Upper lobe of left lung (tissue), 6 donors: Measurements from ENCODE around the gene CERS6. TPM values are rescaled to one million over a fixed set of nuclear protein-coding genes. Genes with fewer than 3 reads are reported as not detected.

Experiments
- ATAC-seq, 2 donors: fragments of 200-7000 bp; cut with Tn5 transposase; one replicate each; pipeline ENCODE4 v1.9.1; 2022; ENCODE audit warnings: mild to moderate bottlenecking in 2 of 2, moderate library complexity in 2 of 2; ENCODE audit not compliant: low FRiP score in 2 of 2
- DNase-seq, 2 donors: peaks; one replicate each; pipeline ENCODE4 v3.0.0-alpha.2; 2019 to 2020
- H3K27ac ChIP-seq, 4 donors: fragments of 200-600 bp; sonication (generic); one replicate each; pipeline ENCODE4 v1.5.1; 2016 to 2019
- H3K27me3 ChIP-seq, 4 donors: fragments of 200-600 bp; sonication (generic); one replicate each; pipeline ENCODE4 v1.5.1; 2017 to 2019
- H3K36me3 ChIP-seq, 4 donors: fragments of 200-600 bp; sonication (generic); one replicate each; pipeline ENCODE4 v1.5.1; 2016 to 2019
- H3K4me1 ChIP-seq, 4 donors: fragments of 200-600 bp; sonication (generic); one replicate each; pipeline ENCODE4 v1.5.1; 2018 to 2019
- H3K4me3 ChIP-seq, 4 donors: fragments of 200-600 bp; sonication (generic); one replicate each; pipeline ENCODE4 v1.5.1; 2017 to 2019; ENCODE audit warnings: mild to moderate bottlenecking in 2 of 4, moderate library complexity in 1 of 4
- H3K9me3 ChIP-seq, 4 donors: fragments of 200-600 bp; sonication (generic); one replicate each; pipeline ENCODE4 v1.5.1; 2018 to 2019
- EP300 ChIP-seq, 4 donors: sonication (generic); formaldehyde crosslinking; IDR thresholded peaks; one replicate each; pipeline ENCODE4 v1.5.1; 2017; ENCODE audit warnings: antibody characterized with exemption in 4 of 4, control low read depth in 2 of 4
- POLR2A ChIP-seq, 4 donors: fragments of 450-650 bp; IDR thresholded peaks; one replicate each; pipeline ENCODE4 v1.5.1; 2016 to 2017; ENCODE audit warnings: antibody characterized with exemption in 4 of 4, mild to moderate bottlenecking in 2 of 4
- POLR2AphosphoS5 ChIP-seq, 2 donors: sonication (generic); formaldehyde crosslinking; IDR thresholded peaks; one replicate each; pipeline ENCODE4 v1.5.1; 2017; ENCODE audit warnings: antibody characterized with exemption in 2 of 2
- WGBS, 2 donors: methylation state at CpG; one replicate each; pipeline ENCODE4 v1.1.5; 2017 to 2018; 5-methylcytosine and 5-hydroxymethylcytosine counted together
- total RNA-seq, 6 donors: library from RNA; depleted of rRNA in 4 of 6; stranded (reverse); fragments of >200 nt in 4 of 6; gene quantifications; one replicate each; pipeline versions ENCODE4 v1.1.0 to v1.2.1, GENCODE V29; 2016 to 2021
- TF ChIP-seq, protein P1 (sequence below), 6 experiments: fragments of 450-650 bp in 4 of 6; fragments of 200-600 bp in 2 of 6; sonication (generic) in 2 of 6; IDR thresholded peaks; one replicate each; pipeline ENCODE4 v1.5.1; 2016 to 2019; ENCODE audit warnings: antibody characterized with exemption in 6 of 6
- donor health status: DM: no; HTN: no; CAD: no; lungs with moderate emphysema.
- donor health status: DM: no; HTN: yes; CAD: no; lungs with severe emphysema.

Gene CERS6
- total RNA-seq, 6 donors from 2014 or later, result 7.3 to 24.7 (median 16.6) TPM

DNA sequence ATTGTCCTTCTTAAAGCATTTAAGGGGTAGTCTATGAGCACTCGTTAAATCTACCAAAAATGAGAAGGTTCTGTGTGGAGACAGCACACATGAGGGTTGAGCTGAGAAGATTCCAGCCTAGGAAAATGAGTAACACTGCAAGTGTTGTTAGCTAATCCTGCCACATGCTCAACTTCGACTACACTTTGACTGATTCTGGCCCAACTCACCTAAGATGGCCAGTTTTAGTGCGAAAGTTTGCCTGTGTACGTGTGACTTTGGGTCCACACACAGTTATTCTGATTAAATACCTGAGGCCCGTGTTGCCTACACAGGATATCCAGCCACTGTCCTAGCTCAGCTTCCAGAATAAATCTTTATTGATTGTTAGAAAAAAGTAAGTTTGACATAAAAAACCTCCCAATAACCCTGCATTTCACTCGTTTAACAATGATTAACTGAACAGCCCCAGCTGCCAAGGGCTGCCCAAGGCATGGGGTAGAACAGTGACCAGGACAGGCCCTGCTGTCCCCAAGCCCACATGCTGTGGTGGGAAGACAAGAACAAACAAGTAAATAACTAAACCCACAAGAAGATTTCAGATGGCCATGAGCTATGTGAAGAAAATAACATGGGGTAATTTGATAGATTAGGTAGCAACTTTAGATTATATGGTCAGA is 14.7 kb upstream of the CERS6 start:
- no peaks in the 10 kb centered on the region for H3K27me3 ChIP-seq
- H3K36me3 ChIP-seq, result no peaks in the 10 kb centered on the region
- TF ChIP-seq, protein P1, sequence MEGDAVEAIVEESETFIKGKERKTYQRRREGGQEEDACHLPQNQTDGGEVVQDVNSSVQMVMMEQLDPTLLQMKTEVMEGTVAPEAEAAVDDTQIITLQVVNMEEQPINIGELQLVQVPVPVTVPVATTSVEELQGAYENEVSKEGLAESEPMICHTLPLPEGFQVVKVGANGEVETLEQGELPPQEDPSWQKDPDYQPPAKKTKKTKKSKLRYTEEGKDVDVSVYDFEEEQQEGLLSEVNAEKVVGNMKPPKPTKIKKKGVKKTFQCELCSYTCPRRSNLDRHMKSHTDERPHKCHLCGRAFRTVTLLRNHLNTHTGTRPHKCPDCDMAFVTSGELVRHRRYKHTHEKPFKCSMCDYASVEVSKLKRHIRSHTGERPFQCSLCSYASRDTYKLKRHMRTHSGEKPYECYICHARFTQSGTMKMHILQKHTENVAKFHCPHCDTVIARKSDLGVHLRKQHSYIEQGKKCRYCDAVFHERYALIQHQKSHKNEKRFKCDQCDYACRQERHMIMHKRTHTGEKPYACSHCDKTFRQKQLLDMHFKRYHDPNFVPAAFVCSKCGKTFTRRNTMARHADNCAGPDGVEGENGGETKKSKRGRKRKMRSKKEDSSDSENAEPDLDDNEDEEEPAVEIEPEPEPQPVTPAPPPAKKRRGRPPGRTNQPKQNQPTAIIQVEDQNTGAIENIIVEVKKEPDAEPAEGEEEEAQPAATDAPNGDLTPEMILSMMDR (IDR thresholded peaks at IDR 0.05), result no peak
- no peak for TF ChIP-seq POLR2A (IDR thresholded peaks at IDR 0.05)
- TF ChIP-seq EP300 (IDR thresholded peaks at IDR 0.05), result no peak
- peaks cover 0 to 4% (median 0%) of the 10 kb centered on the region in 4 donors for H3K4me1 ChIP-seq
- H3K4me3 ChIP-seq, result no peak overlapping the region
- DNase-seq, result no peak
- no peak for ATAC-seq
- WGBS, 2 donors, result 90 to 91% methylated on average over 6 of the region's 6 CpGs
- no peaks in the 10 kb centered on the region for H3K9me3 ChIP-seq
- no peak overlapping the region for H3K27ac ChIP-seq

DNA sequence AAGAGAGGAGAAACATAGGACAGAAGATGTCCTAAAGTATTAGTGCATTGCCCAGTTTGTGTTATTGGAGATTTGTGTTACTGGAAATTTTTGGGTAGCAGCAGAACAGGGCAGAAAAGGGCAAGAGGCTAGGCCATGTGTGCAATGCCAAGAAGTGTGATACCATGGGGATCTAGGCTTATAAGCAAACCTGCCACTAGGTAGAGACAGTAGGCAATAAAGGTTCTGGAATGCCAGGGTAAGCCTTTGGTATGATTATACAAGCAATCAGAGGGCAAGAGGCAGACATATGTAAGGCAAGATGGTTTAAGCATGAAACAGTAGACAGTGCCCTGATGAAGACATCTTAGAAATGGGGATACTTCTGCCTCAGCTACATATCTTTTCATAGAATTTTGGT is 12.3 kb upstream of the CERS6 start:
- DNase-seq (no peak), ATAC-seq (no peak)
- H3K4me1 ChIP-seq, result peaks cover 0 to 4% (median 0%) of the 10 kb centered on the region in 4 donors
- no peak overlapping the region for H3K4me3 ChIP-seq
- no peak overlapping the region for H3K27ac ChIP-seq
- TF ChIP-seq, protein P1 (IDR thresholded peaks at IDR 0.05), result no peak
- TF ChIP-seq EP300 (IDR thresholded peaks at IDR 0.05), result no peak
- no peak for TF ChIP-seq POLR2AphosphoS5 (IDR thresholded peaks at IDR 0.05)
- TF ChIP-seq POLR2A (IDR thresholded peaks at IDR 0.05), result no peak
- H3K27me3 ChIP-seq, result no peaks in the 10 kb centered on the region
- H3K36me3 ChIP-seq, result no peaks in the 10 kb centered on the region
- no peaks in the 10 kb centered on the region for H3K9me3 ChIP-seq

DNA sequence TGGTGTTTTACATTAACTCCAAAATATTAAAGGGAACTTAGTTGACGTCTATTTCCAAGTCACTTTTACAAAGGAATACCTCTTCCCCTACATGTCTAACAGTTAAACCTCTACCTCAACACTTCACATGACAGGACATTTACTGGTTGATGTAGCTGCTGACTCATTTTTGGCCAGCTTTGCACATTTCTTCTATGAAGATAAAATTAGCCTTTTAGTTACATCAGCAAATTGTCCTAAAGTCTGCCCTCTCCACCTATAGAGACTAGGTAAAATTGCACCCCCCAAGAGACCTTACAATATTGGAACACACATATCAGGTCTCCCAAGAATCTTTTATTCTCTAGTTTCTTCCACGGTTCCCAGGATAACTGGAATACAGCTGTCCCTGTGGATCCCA is 10.1 kb upstream of the CERS6 start:
- Histone ChIP-seq H3K36me3 (no peaks in the 10 kb centered on the region), H3K27ac (no peak overlapping the region), H3K4me1 (no peaks in the 10 kb centered on the region), H3K9me3 (no peaks in the 10 kb centered on the region), H3K27me3 (no peaks in the 10 kb centered on the region), H3K4me3 (no peak overlapping the region)
- DNase-seq (no peak), ATAC-seq (no peak)
- TF ChIP-seq EP300 (IDR thresholded peaks at IDR 0.05), result no peak
- TF ChIP-seq, protein P1 (IDR thresholded peaks at IDR 0.05), result no peak
- no peak for TF ChIP-seq POLR2A (IDR thresholded peaks at IDR 0.05)
- TF ChIP-seq POLR2AphosphoS5 (IDR thresholded peaks at IDR 0.05), result no peak
- WGBS, 2 donors, result 91 to 94% methylated on average over 2 of the region's 2 CpGs

DNA sequence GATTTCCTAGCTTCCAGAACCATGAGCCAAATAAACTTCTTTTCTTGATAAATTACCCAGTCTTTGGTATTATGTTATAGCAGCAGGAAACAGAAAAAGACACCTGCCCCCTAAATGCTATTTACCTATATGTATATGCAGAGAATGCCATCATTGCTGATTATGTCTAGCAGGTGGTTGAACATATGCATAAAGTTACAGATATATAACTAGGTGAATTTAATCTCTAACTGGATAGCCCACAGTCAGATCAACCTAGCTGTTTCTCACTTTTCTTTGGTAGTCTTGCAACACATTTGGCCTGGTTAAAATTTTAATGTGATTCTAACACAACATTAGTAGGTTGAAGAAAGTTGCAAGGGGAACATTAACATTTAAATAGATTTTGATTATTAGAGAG is 7.1 kb upstream of the CERS6 start:
- H3K4me1 ChIP-seq, result no peaks in the 10 kb centered on the region
- H3K4me3 ChIP-seq, result no peak overlapping the region
- no peaks in the 10 kb centered on the region for H3K27me3 ChIP-seq
- no peaks in the 10 kb centered on the region for H3K9me3 ChIP-seq
- no peak overlapping the region for H3K27ac ChIP-seq
- no peaks in the 10 kb centered on the region for H3K36me3 ChIP-seq
- ATAC-seq (no peak), DNase-seq (no peak)
- no peak for TF ChIP-seq POLR2AphosphoS5 (IDR thresholded peaks at IDR 0.05)
- no peak for TF ChIP-seq EP300 (IDR thresholded peaks at IDR 0.05)
- TF ChIP-seq POLR2A (IDR thresholded peaks at IDR 0.05), result no peak
- TF ChIP-seq, protein P1 (IDR thresholded peaks at IDR 0.05), result no peak

DNA sequence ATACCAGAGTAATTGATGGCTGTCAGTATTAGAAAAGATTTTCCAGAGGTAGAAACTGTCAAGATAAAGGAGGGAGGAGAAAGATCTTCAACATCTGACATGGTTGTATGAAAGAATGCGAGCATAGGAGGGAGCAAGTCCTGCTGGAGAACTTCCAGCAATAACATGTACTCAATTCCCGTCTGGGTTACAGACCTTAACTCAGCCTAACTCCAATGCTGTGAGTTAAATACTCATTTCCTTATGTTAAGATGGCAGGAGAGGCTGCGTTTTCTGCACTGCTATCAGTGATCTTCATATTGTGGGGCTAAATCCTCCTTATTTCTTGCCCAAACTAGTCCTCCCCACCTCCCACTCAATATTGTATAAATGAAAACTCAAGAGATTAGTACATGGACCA is 6.7 kb upstream of the CERS6 start:
- no peak for ATAC-seq
- Histone ChIP-seq H3K27me3 (no peaks in the 10 kb centered on the region), H3K9me3 (no peaks in the 10 kb centered on the region), H3K36me3 (no peaks in the 10 kb centered on the region), H3K4me3 (no peak overlapping the region), H3K27ac (no peak overlapping the region), H3K4me1 (no peaks in the 10 kb centered on the region)
- TF ChIP-seq EP300 (IDR thresholded peaks at IDR 0.05), result no peak
- TF ChIP-seq, protein P1 (IDR thresholded peaks at IDR 0.05), result no peak
- 60 to 66% methylated on average over 3 of the region's 3 CpGs for WGBS, 2 donors
- no peak for DNase-seq
